B cell (primary cell): ENCODE data around the gene TPST1. TPM values are rescaled to one million over a fixed set of nuclear protein-coding genes. Genes with fewer than 3 reads are reported as not detected.

Source experiments
- ATAC-seq: fragments of 200-7000 bp; cut with Tn5 transposase; one replicate; pipeline ENCODE4 v1.10.0; 2021; ENCODE audit warnings: low read depth, mild to moderate bottlenecking, moderate number of reproducible peaks, moderate library complexity
- CTCF ChIA-PET: fragments of 350-600 bp; sonication (Branson Sonifier 250); formaldehyde crosslinking; loops from one replicate; lab custom pipeline; 2021; ENCODE audit warnings: antibody characterized with exemption, inconsistent platforms; lab: Charles Lee
- POLR2A ChIA-PET: fragments of 350-600 bp; sonication (Branson Sonifier 250); formaldehyde crosslinking; loops from one replicate; lab custom pipeline; 2021; ENCODE audit warnings: antibody characterized with exemption; lab: Charles Lee
- DNase-seq: peaks from one replicate; pipeline ENCODE4 v3.0.0; 2013
- H2AFZ ChIP-seq: 2 replicates; pipeline ENCODE4 v1.6.1; 2012; ENCODE audit warnings: mild to moderate bottlenecking, low read depth, low read length; ENCODE audit not compliant: insufficient read depth, poor library complexity, severe bottlenecking
- H3K27ac ChIP-seq, 2 donors: 1 replicate in 1 of 2; 2 replicates in 1 of 2; pipeline ENCODE4 v1.5.1; 2012 to 2013; ENCODE audit warnings: low read length in 2 of 2, mild to moderate bottlenecking in 2 of 2, moderate library complexity in 1 of 2
- H3K27me3 ChIP-seq, 4 experiments: fragments of 200-600 bp in 1 of 4; sonication (generic) in 1 of 4; replicated peaks in 1 of 4; 1 replicate in 2 of 4; 2 replicates in 2 of 4; pipeline versions ENCODE4 v1.6.1 to v1.7.0; 2013 to 2016; ENCODE audit warnings: low read length in 3 of 4, mild to moderate bottlenecking in 2 of 4, mixed read lengths in 1 of 4, moderate library complexity in 1 of 4; ENCODE audit not compliant: insufficient read depth in 4 of 4, control insufficient read depth in 3 of 4; ENCODE audit errors: control extremely low read depth in 1 of 4
- H3K36me3 ChIP-seq, 2 experiments: replicated peaks in 1 of 2; 1 replicate in 1 of 2; 2 replicates in 1 of 2; pipeline versions ENCODE4 v1.6.1 to v1.7.1; 2013; ENCODE audit warnings: low read length in 1 of 2; ENCODE audit not compliant: insufficient read depth in 2 of 2, control insufficient read depth in 1 of 2; ENCODE audit errors: control extremely low read depth in 1 of 2, extremely low read depth in 1 of 2
- H3K4me1 ChIP-seq, 2 donors: fragments of 200-600 bp in 1 of 2; sonication (generic) in 1 of 2; 1 replicate in 1 of 2; 2 replicates in 1 of 2; pipeline versions ENCODE4 v1.5.1 to v1.6.1; 2013 to 2017; ENCODE audit warnings: low read length in 2 of 2; ENCODE audit not compliant: control insufficient read depth in 2 of 2, insufficient read depth in 2 of 2
- H3K4me2 ChIP-seq: replicated peaks from 2 replicates; pipeline ENCODE3; 2012; ENCODE audit warnings: mild to moderate bottlenecking, low read depth, low read length; ENCODE audit not compliant: poor library complexity, severe bottlenecking
- H3K4me3 ChIP-seq, 5 experiments: fragments of 200-600 bp in 1 of 5; sonication (generic) in 1 of 5; 1 replicate in 3 of 5; 2 replicates in 2 of 5; pipeline versions ENCODE4 v1.5.1 to v1.7.0; 2011 to 2016; ENCODE audit warnings: low read length in 4 of 5, mild to moderate bottlenecking in 4 of 5, low read depth in 2 of 5, control low read depth in 1 of 5, moderate library complexity in 1 of 5; ENCODE audit not compliant: insufficient read depth in 1 of 5; ENCODE audit errors: control extremely low read depth in 1 of 5, extremely low read depth in 1 of 5
- H3K79me2 ChIP-seq: fragments of 200-600 bp; sonication (generic); one replicate; pipeline ENCODE4 v1.6.0; 2016; ENCODE audit warnings: low read length; ENCODE audit not compliant: control insufficient read depth, insufficient read depth
- H3K9ac ChIP-seq: fragments of 200-600 bp; sonication (generic); 2 replicates; pipeline ENCODE4 v1.6.1; 2017; ENCODE audit warnings: mild to moderate bottlenecking, low read length, moderate library complexity
- H3K9me3 ChIP-seq, 3 donors: one replicate each; pipeline versions ENCODE4 v1.6.1 to v1.7.1; 2013; ENCODE audit warnings: low read length in 2 of 3; ENCODE audit not compliant: control insufficient read depth in 2 of 3, insufficient read depth in 1 of 3; ENCODE audit errors: control extremely low read depth in 1 of 3
- H4K20me1 ChIP-seq: 2 replicates; pipeline ENCODE4 v1.6.0; 2012; ENCODE audit warnings: mild to moderate bottlenecking, low read length; ENCODE audit not compliant: insufficient read depth, control insufficient read depth, poor library complexity, severe bottlenecking
- H3K27ac Mint-ChIP-seq: one replicate; pipeline ENCODE4 v1.8.0; 2021; ENCODE audit warnings: mixed read lengths
- H3K27me3 Mint-ChIP-seq: one replicate; pipeline ENCODE4 v1.8.0; 2021; ENCODE audit warnings: mixed read lengths
- H3K4me1 Mint-ChIP-seq: one replicate; pipeline ENCODE4 v1.8.0; 2021; ENCODE audit warnings: mixed read lengths
- H3K4me3 Mint-ChIP-seq: one replicate; pipeline ENCODE4 v1.8.0; 2021; ENCODE audit warnings: mixed read lengths
- H3K9me3 Mint-ChIP-seq: one replicate; pipeline ENCODE4 v1.8.0; 2022; ENCODE audit warnings: mixed read lengths; ENCODE audit not compliant: insufficient read depth
- EZH2 ChIP-seq: IDR thresholded peaks from 2 replicates; pipeline ENCODE4 v1.6.1; 2012; ENCODE audit warnings: borderline replicate concordance, low read depth, mild to moderate bottlenecking, moderate library complexity, low read length; ENCODE audit not compliant: insufficient read depth, poor library complexity, severe bottlenecking
- WGBS: methylation state at CpG from one replicate; pipeline ENCODE4 v1.1.5; 2013; ENCODE audit warnings: missing lambda C conversion rate; ENCODE audit not compliant: insufficient coverage; 5-methylcytosine and 5-hydroxymethylcytosine counted together
- intact Hi-C: fragments of 100-400 bp; cut with micrococcal nuclease; formaldehyde crosslinking; loops from one replicate; pipeline ENCODE4 v1.10.0; 2022
- polyA plus RNA-seq: library from polyadenylated mRNA; depleted of rRNA; stranded (reverse); fragments of >200 nt; gene quantifications from 2 replicates; pipeline ENCODE4 v1.2.3, GENCODE V29; 2012
- total RNA-seq, 2 donors: library from RNA; stranded (reverse); fragments of 120-200 nt in 1 of 2; gene quantifications; 1 replicate in 1 of 2; 2 replicates in 1 of 2; pipeline versions ENCODE4 v1.2.3 to v1.2.4, GENCODE V29; 2013 to 2022
- TF ChIP-seq, protein P1 (sequence below): fragments of 200-600 bp; IDR thresholded peaks from one replicate; pipeline ENCODE4 v1.8.0; 2022; ENCODE audit warnings: antibody characterized with exemption, mild to moderate bottlenecking

TPST1 gene
- total and polyA plus RNA-seq, 2 donors (not counting 1 experiment from before 2014, with no cell fraction given), result 13.0 to 17.0 TPM

- no peak overlapping the region for H3K4me3 Mint-ChIP-seq
- H3K79me2 ChIP-seq, result no peaks in the 10 kb centered on the region
- ATAC-seq (no peak), DNase-seq (no peak)
- H3K4me2 ChIP-seq, result no peak overlapping the region
- CTCF ChIA-PET, result no interaction called here
- peaks cover 0 to 3% of the 10 kb centered on the region in 2 experiments for H3K36me3 ChIP-seq
- no peaks in the 10 kb centered on the region for H3K4me1 ChIP-seq
- H3K27me3 Mint-ChIP-seq, result no peaks in the 10 kb centered on the region
- no peaks in the 10 kb centered on the region for H4K20me1 ChIP-seq
- peaks cover 3% of the 10 kb centered on the region for H3K9me3 Mint-ChIP-seq
- 98% methylated on average over 45 of the region's 45 CpGs for WGBS
- no peak overlapping the region for H3K27ac Mint-ChIP-seq
- peaks cover 0 to 22% (median 10%) of the 10 kb centered on the region in 3 donors for H3K9me3 ChIP-seq
- no peaks in the 10 kb centered on the region for H3K27me3 ChIP-seq
- H3K9ac ChIP-seq, result no peak overlapping the region
- no peak overlapping the region for H2AFZ ChIP-seq
- no peak overlapping the region for H3K27ac ChIP-seq
- H3K4me1 Mint-ChIP-seq, result no peaks in the 10 kb centered on the region
- H3K4me3 ChIP-seq, result no peak overlapping the region
- TF ChIP-seq EZH2, result no peak
- TF ChIP-seq, protein P1, sequence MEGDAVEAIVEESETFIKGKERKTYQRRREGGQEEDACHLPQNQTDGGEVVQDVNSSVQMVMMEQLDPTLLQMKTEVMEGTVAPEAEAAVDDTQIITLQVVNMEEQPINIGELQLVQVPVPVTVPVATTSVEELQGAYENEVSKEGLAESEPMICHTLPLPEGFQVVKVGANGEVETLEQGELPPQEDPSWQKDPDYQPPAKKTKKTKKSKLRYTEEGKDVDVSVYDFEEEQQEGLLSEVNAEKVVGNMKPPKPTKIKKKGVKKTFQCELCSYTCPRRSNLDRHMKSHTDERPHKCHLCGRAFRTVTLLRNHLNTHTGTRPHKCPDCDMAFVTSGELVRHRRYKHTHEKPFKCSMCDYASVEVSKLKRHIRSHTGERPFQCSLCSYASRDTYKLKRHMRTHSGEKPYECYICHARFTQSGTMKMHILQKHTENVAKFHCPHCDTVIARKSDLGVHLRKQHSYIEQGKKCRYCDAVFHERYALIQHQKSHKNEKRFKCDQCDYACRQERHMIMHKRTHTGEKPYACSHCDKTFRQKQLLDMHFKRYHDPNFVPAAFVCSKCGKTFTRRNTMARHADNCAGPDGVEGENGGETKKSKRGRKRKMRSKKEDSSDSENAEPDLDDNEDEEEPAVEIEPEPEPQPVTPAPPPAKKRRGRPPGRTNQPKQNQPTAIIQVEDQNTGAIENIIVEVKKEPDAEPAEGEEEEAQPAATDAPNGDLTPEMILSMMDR, result no peak
- intact Hi-C loops, result no loop called here
- POLR2A ChIA-PET, result no interaction called here
These were observed 171.3 kb downstream of the TPST1 start for GRCh38 chr7:66376264-66376945.

DNA sequence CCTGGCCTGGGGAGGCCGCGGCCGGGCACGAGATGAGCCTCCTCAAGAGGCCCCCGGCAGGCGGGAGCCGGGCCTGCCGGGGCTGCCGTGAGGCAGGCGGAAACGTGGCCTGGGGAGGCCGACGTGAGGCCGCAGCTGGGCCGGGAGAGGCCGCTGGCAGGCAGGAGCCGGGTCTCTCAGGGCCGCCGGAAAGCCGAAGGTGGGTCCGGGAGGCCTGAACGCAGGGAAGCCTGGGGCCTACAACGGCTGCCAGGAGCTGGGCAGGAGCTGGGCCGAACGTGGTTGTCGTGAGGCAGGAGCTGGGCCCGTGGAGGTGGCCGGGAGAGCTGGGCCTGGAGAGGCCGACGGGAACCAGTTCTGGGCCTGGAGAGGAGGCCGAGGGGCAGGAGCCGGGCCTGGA lies 171.9 kb downstream of the TPST1 start:
- ChIA-PET POLR2A (no interaction called here), CTCF (no interaction called here)
- H3K4me1 Mint-ChIP-seq, result no peaks in the 10 kb centered on the region
- Histone ChIP-seq H3K4me1 (no peaks in the 10 kb centered on the region), H3K27me3 (no peaks in the 10 kb centered on the region), H3K36me3 (peaks cover 0 to 3% of the 10 kb centered on the region in 2 experiments), H3K9ac (no peak overlapping the region), H3K27ac (no peak overlapping the region), H2AFZ (no peak overlapping the region), H3K4me2 (no peak overlapping the region), H4K20me1 (no peaks in the 10 kb centered on the region), H3K4me3 (no peak overlapping the region), H3K79me2 (no peaks in the 10 kb centered on the region), H3K9me3 (peaks cover 0 to 22% (median 10%) of the 10 kb centered on the region in 3 donors)
- TF ChIP-seq EZH2, result no peak
- TF ChIP-seq, protein P1, result no peak
- 98% methylated on average over 32 of the region's 32 CpGs for WGBS
- no peak for DNase-seq
- peaks cover 3% of the 10 kb centered on the region for H3K9me3 Mint-ChIP-seq
- H3K4me3 Mint-ChIP-seq, result no peak overlapping the region
- no peak overlapping the region for H3K27ac Mint-ChIP-seq
- intact Hi-C loops, result no loop called here
- ATAC-seq, result no peak
- H3K27me3 Mint-ChIP-seq, result no peaks in the 10 kb centered on the region
